Muscle of leg (tissue), 11 donors: Measurements from ENCODE around the gene WDR54. TPM values are rescaled to one million over a fixed set of nuclear protein-coding genes. Genes with fewer than 3 reads are reported as not detected.

Experiments used
- DNase-seq: peaks from one replicate; pipeline ENCODE4 v3.0.0; 2013
- H3K27ac ChIP-seq: one replicate; pipeline ENCODE4 v1.5.1; 2013; ENCODE audit warnings: mild to moderate bottlenecking, low read length, control low read depth
- H3K27me3 ChIP-seq: one replicate; pipeline ENCODE4 v1.6.1; 2013; ENCODE audit warnings: low read length; ENCODE audit not compliant: control insufficient read depth, insufficient read depth
- H3K36me3 ChIP-seq: one replicate; pipeline ENCODE4 v1.6.1; 2013; ENCODE audit warnings: low read length; ENCODE audit not compliant: control insufficient read depth, insufficient read depth
- H3K4me1 ChIP-seq: one replicate; pipeline ENCODE4 v1.6.1; 2013; ENCODE audit warnings: low read length; ENCODE audit not compliant: control insufficient read depth, insufficient read depth
- H3K4me3 ChIP-seq: one replicate; pipeline ENCODE4 v1.5.1; 2013; ENCODE audit warnings: low read length, control low read depth
- H3K9me3 ChIP-seq: replicated peaks from 2 replicates; pipeline ENCODE4 v1.6.1; 2013; ENCODE audit warnings: low read depth, low read length; ENCODE audit not compliant: control insufficient read depth
- WGBS: methylation state at CpG from one replicate; pipeline ENCODE4 v1.1.5; 2013; ENCODE audit warnings: missing lambda C conversion rate; ENCODE audit not compliant: insufficient coverage; 5-methylcytosine and 5-hydroxymethylcytosine counted together
- polyA plus RNA-seq, 8 donors: library from polyadenylated mRNA; unstranded; fragments of 120-200 nt; gene quantifications; one replicate each; pipeline versions ENCODE4 v1.2.1 to v1.2.3, GENCODE V29; 2013; ENCODE audit warnings: inconsistent platforms in 1 of 8, low replicate concordance in 1 of 8; ENCODE audit not compliant: insufficient read length in 8 of 8, insufficient read depth in 1 of 8
- total RNA-seq: library from RNA; stranded (reverse); fragments of 120-200 nt; gene quantifications from one replicate; pipeline ENCODE4 v1.2.4, GENCODE V29; 2013

Gene WDR54
- total and polyA plus RNA-seq, 9 donors = 7.5 to 15.8 (median 11.0) TPM

- H3K4me3 ChIP-seq = no peak overlapping the region
- no peaks in the 10 kb centered on the region for H3K9me3 ChIP-seq
- no peak for DNase-seq
- no peaks in the 10 kb centered on the region for H3K27me3 ChIP-seq
- WGBS = no CpG with 5 or more reads among the region's 3 CpGs
- H3K36me3 ChIP-seq = peaks cover 35% of the 10 kb centered on the region
- H3K4me1 ChIP-seq = peaks cover 10% of the 10 kb centered on the region
- no peak overlapping the region for H3K27ac ChIP-seq
Measured at GRCh38 chr2:74381751-74382150, 39.8 kb upstream of the WDR54 start.

GRCh38 chr2:74383254-74383653 lies 38.3 kb upstream of the WDR54 start:
- Histone ChIP-seq H3K36me3 (peaks cover 28% of the 10 kb centered on the region), H3K27me3 (no peaks in the 10 kb centered on the region), H3K9me3 (no peaks in the 10 kb centered on the region), H3K27ac (no peak overlapping the region), H3K4me1 (peaks cover 10% of the 10 kb centered on the region), H3K4me3 (no peak overlapping the region)
- WGBS = 67% methylated on average over 1 of the region's 1 CpG
- no peak for DNase-seq

GRCh38 chr2:74384051-74384450 lies 37.5 kb upstream of the WDR54 start:
- Histone ChIP-seq H3K9me3 (no peaks in the 10 kb centered on the region), H3K27me3 (no peaks in the 10 kb centered on the region), H3K36me3 (peaks cover 28% of the 10 kb centered on the region), H3K27ac (no peak overlapping the region), H3K4me3 (no peak overlapping the region), H3K4me1 (peaks cover 12% of the 10 kb centered on the region)
- DNase-seq = no peak
- 70% methylated on average over 2 of the region's 3 CpGs for WGBS

- Histone ChIP-seq H3K4me1 (peaks cover 8% of the 10 kb centered on the region), H3K36me3 (peaks cover 28% of the 10 kb centered on the region), H3K9me3 (no peaks in the 10 kb centered on the region), H3K27me3 (no peaks in the 10 kb centered on the region), H3K27ac (no peak overlapping the region), H3K4me3 (no peak overlapping the region)
- 73% methylated on average over 5 of the region's 8 CpGs for WGBS
- DNase-seq = no peak
Measured at GRCh38 chr2:74385396-74385795, 36.1 kb upstream of the WDR54 start.

- Histone ChIP-seq H3K4me1 (peaks cover 11% of the 10 kb centered on the region), H3K27me3 (no peaks in the 10 kb centered on the region), H3K27ac (no peak overlapping the region), H3K4me3 (no peak overlapping the region), H3K9me3 (no peaks in the 10 kb centered on the region), H3K36me3 (peaks cover 28% of the 10 kb centered on the region)
- WGBS = no CpG with 5 or more reads among the region's 1 CpG
- DNase-seq = no peak
Measured at GRCh38 chr2:74387346-74387745, 34.2 kb upstream of the WDR54 start.

GRCh38 chr2:74390606-74391005 lies 30.9 kb upstream of the WDR54 start:
- 30% methylated on average over 3 of the region's 5 CpGs for WGBS
- Histone ChIP-seq H3K4me1 (peaks cover 11% of the 10 kb centered on the region), H3K9me3 (no peaks in the 10 kb centered on the region), H3K4me3 (peak overlapping the region; percentile 93), H3K36me3 (peaks cover 11% of the 10 kb centered on the region), H3K27me3 (no peaks in the 10 kb centered on the region), H3K27ac (no peak overlapping the region)
- no peak for DNase-seq

- Histone ChIP-seq H3K27ac (peak overlapping the region; percentile 92), H3K9me3 (no peaks in the 10 kb centered on the region), H3K4me1 (peaks cover 11% of the 10 kb centered on the region), H3K27me3 (no peaks in the 10 kb centered on the region), H3K36me3 (peaks cover 8% of the 10 kb centered on the region), H3K4me3 (peak overlapping the region; percentile 93)
- 0% methylated on average over 7 of the region's 11 CpGs for WGBS
- peak; percentile 58 for DNase-seq
Measured at GRCh38 chr2:74391209-74391579, 30.3 kb upstream of the WDR54 start.

GRCh38 chr2:74391580-74392448 lies 29.7 kb upstream of the WDR54 start:
- DNase-seq = peak; percentile 95
- peak overlapping the region; percentile 93 for H3K4me3 ChIP-seq
- H3K9me3 ChIP-seq = no peaks in the 10 kb centered on the region
- peaks cover 8% of the 10 kb centered on the region for H3K36me3 ChIP-seq
- H3K27me3 ChIP-seq = no peaks in the 10 kb centered on the region
- under 1% methylated on average over 54 of the region's 62 CpGs for WGBS
- peak overlapping the region; percentile 92 for H3K27ac ChIP-seq
- H3K4me1 ChIP-seq = peaks cover 11% of the 10 kb centered on the region

GRCh38 chr2:74392449-74392743 lies 29.1 kb upstream of the WDR54 start:
- H3K9me3 ChIP-seq = no peaks in the 10 kb centered on the region
- no peak overlapping the region for H3K27ac ChIP-seq
- peaks cover 6% of the 10 kb centered on the region for H3K36me3 ChIP-seq
- H3K4me3 ChIP-seq = no peak overlapping the region
- WGBS = 57% methylated on average over 7 of the region's 13 CpGs
- peaks cover 11% of the 10 kb centered on the region for H3K4me1 ChIP-seq
- H3K27me3 ChIP-seq = no peaks in the 10 kb centered on the region
- DNase-seq = no peak

- DNase-seq = no peak
Measured at GRCh38 chr2:74393525-74393924, 28.0 kb upstream of the WDR54 start.

More at GRCh38 chr2:74393525-74393924, 28.0 kb upstream of the WDR54 start:
- WGBS = no CpG with 5 or more reads among the region's 1 CpG
- Histone ChIP-seq H3K27me3 (no peaks in the 10 kb centered on the region), H3K27ac (no peak overlapping the region), H3K4me1 (peaks cover 11% of the 10 kb centered on the region), H3K9me3 (no peaks in the 10 kb centered on the region), H3K36me3 (no peaks in the 10 kb centered on the region), H3K4me3 (no peak overlapping the region)
